ENCODE data around the gene RPL35.

RPL35 gene

DNA sequence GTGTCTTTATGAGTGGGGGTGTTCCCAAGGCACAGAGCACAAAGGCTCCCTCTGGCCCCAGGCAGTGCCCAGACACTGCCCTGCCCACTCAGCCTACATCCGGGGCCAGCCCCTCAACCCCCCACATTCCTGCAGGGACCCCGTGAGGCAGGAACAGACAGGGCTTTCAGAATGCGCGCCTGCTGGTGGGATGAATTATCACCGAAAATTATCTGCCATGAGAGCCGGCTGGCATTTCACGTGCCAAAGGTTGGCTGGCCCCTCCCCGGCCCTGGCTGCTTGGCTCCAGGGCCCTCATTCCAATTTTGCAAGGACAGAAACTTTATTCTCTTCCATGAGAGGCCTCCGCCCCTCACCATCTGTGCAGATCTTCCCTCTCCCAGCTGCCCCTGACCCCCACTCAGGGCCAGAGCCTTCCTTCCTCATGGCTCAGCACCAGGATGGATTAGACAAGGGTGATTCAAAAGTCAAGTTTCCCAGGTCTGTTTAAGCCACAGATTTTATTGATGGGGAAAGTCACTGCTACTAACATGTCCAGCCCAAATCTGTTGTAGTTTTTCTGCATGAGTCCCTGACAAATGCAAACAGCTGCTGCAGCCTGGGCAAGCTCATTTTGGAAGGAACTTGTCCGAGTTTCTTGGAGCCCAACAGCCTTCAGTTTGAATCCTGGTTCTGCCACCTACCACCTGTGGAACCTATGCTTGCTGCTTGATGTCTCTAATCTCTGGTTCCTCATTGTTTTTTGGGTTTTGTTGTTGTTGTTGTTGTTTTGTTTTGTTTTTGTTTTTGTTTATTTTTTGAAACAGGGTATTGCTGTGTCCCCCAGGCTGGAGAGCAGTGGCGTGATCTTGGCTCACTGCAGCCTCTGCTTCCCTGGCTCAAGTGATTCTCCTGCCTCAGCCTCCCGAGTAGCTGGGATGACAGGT is 40.8 kb downstream of the RPL35 start:
- DNase-seq (ENCODE audit: low read depth), result no peak
- TF ChIP-seq CTCF (IDR thresholded peaks at IDR 0.05; ENCODE audit: control insufficient read depth, insufficient read depth, low read depth, low read length, missing control alignments), result no peak
- H3K4me3 ChIP-seq (ENCODE audit: control insufficient read depth, low read depth, low read length), result no peak overlapping the region

DNA sequence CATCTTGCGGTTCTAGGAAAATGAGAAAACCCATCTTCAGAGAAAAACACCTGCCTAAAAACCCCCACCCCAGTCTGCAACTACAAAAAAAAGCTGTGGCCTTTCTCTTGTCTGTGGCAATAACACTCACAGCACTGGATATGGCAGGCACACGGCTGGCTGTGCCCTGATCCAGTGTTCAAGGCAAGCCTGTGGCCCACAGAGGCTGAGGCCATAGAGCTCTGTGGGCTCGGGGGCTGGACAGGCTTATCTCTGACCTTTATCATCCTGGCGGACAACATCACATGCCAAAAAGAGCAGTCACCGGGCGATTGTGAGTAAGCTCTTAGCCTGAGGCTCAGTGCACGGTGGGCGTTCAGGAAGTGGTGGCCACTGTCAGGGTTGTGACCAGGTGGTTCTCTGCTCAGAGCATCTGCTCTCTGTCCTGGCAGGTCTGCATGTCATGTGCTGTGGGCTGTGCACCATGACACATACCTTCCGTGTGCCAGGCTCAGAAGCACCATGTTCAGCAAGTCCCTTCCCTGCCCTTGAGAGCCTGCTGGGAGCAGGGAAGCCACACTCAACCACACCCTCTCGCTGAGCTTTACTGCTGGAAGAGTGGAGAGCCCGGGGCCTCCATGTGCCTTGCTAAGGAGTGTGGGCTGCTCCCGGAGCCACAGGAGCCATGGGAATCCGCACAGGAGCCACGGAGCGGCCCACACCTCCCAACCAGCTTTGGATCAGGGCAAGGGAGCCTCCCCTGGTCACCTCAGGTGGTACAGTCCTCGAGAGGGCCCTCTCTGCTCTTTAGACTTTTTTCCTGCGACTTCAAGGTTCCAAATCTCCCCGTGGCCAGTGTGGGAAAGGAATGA is 43.1 kb downstream of the RPL35 start:
- DNase-seq (ENCODE audit: low read depth), result no peak
- no peak overlapping the region for H3K4me3 ChIP-seq (ENCODE audit: control insufficient read depth, low read depth, low read length)
- TF ChIP-seq CTCF (IDR thresholded peaks at IDR 0.05; ENCODE audit: control insufficient read depth, insufficient read depth, low read depth, low read length, missing control alignments), result no peak

DNA sequence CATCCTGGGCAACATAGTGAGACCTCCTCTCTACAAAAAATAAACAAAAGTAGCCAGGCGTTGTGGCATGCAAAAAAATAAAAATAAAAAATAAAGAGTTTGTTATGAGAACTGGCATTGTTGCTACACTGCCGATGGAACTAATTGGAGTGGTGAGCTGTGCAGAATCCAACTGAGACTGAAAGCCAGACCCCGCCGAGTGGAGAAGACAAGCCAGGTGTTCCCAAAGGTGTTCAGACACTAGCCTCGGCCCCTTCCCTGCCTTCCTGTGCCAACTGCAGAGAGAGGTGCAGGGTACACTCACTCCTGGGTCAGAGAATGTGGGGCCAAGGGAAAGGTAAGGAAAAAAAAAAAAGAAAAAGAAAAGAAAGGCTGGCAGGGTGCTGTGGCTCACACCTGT is 46.2 kb downstream of the RPL35 start:
- DNase-seq (ENCODE audit: low read depth), result no peak
- no peak for TF ChIP-seq CTCF (IDR thresholded peaks at IDR 0.05; ENCODE audit: control insufficient read depth, insufficient read depth, low read depth, low read length, missing control alignments)
- no peak overlapping the region for H3K4me3 ChIP-seq (ENCODE audit: control insufficient read depth, low read depth, low read length)

DNA sequence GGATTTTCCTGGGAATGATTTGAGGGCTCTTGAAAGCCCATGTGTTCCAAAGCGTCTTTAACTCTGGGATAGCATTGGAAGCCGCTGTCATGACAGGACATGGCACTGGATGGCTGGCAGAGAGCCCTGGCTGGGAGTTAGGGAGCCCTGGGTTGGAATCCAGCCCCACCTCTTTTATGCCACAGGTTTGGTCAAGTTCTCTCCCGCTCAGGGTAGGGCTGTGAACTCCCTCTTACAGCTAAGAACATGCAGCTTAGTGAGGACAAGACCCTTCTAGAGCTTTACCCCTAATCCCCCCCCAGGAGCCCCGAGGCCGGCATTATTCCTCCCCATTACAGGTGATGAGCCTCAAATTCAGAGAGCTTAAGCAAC is 47.6 kb downstream of the RPL35 start:
- no peak for TF ChIP-seq CTCF (IDR thresholded peaks at IDR 0.05; ENCODE audit: control insufficient read depth, insufficient read depth, low read depth, low read length, missing control alignments)
- DNase-seq (ENCODE audit: low read depth), result no peak
- H3K4me3 ChIP-seq (ENCODE audit: control insufficient read depth, low read depth, low read length), result no peak overlapping the region

GRCh38 chr9:124813501-124814163 is 48.1 kb downstream of the RPL35 start:
- no peak for DNase-seq (ENCODE audit: low read depth)
- no peak overlapping the region for H3K4me3 ChIP-seq (ENCODE audit: control insufficient read depth, low read depth, low read length)
- no peak for TF ChIP-seq CTCF (IDR thresholded peaks at IDR 0.05; ENCODE audit: control insufficient read depth, insufficient read depth, low read depth, low read length, missing control alignments)

GRCh38 chr9:124813041-124813440 is 48.7 kb downstream of the RPL35 start:
- DNase-seq (ENCODE audit: low read depth), result no peak

More at GRCh38 chr9:124813041-124813440, 48.7 kb downstream of the RPL35 start:
- H3K4me3 ChIP-seq (ENCODE audit: control insufficient read depth, low read depth, low read length), result no peak overlapping the region
- no peak for TF ChIP-seq CTCF (IDR thresholded peaks at IDR 0.05; ENCODE audit: control insufficient read depth, insufficient read depth, low read depth, low read length, missing control alignments)

All from AG09309 (cell line).